ENCODE results near the gene NUP93.
A peak's percentile ranks its signal among the peaks of the same experiment; 100 is the strongest.

NUP93 gene

GRCh38 chr16:56691885-56692284 lies 38.0 kb upstream of the NUP93 start:
- in situ Hi-C loops (cut with HindIII; ENCODE audit: low pct_unique_long_range_greater_than_20kb, low sequenced_read_pairs) = no loop called here
- peak; percentile 4 to 89 for DNase-seq (ENCODE audit: low read depth in 1 of 2, low spot score in 1 of 2)

GRCh38 chr16:56695246-56695645 lies 34.7 kb upstream of the NUP93 start:
- no peak for DNase-seq (ENCODE audit: low read depth in 1 of 2, low spot score in 1 of 2)
- in situ Hi-C loops (cut with HindIII; ENCODE audit: low pct_unique_long_range_greater_than_20kb, low sequenced_read_pairs) = no loop called here
- TF ChIP-seq JUND (IDR thresholded peaks at IDR 0.05; ENCODE audit: low read depth) = no peak

More at GRCh38 chr16:56691885-56692284, 38.0 kb upstream of the NUP93 start:
- no peak for TF ChIP-seq JUND (IDR thresholded peaks at IDR 0.05; ENCODE audit: low read depth)

- in situ Hi-C loops (cut with HindIII; ENCODE audit: low pct_unique_long_range_greater_than_20kb, low sequenced_read_pairs) = no loop called here
- no peak for DNase-seq (ENCODE audit: low read depth in 1 of 2, low spot score in 1 of 2)
- TF ChIP-seq JUND (IDR thresholded peaks at IDR 0.05; ENCODE audit: low read depth) = no peak
Observed at GRCh38 chr16:56697456-56698155, 32.3 kb upstream of the NUP93 start.

DNA sequence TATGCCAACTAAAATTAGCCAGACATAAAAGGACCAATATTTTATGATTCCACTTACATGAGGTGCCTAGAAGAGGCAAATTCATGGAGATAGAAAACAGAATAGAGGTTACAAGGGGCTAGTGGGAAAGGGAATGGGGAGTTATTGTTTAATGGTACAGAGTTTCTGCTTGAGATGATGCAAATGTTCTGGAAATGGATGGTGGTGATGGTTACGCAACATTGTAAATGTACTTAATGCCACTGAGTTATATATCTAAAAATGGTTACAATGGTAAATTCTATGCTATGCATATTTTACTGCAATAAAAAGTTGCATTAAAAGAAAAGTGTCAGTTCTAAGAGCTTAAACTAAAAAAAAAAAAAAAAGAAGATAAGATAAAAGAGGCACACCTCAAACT lies 29.7 kb upstream of the NUP93 start:
- TF ChIP-seq JUND (IDR thresholded peaks at IDR 0.05; ENCODE audit: low read depth) = no peak
- in situ Hi-C loops (cut with HindIII; ENCODE audit: low pct_unique_long_range_greater_than_20kb, low sequenced_read_pairs) = no loop called here
- DNase-seq (ENCODE audit: low read depth in 1 of 2, low spot score in 1 of 2) = no peak

DNA sequence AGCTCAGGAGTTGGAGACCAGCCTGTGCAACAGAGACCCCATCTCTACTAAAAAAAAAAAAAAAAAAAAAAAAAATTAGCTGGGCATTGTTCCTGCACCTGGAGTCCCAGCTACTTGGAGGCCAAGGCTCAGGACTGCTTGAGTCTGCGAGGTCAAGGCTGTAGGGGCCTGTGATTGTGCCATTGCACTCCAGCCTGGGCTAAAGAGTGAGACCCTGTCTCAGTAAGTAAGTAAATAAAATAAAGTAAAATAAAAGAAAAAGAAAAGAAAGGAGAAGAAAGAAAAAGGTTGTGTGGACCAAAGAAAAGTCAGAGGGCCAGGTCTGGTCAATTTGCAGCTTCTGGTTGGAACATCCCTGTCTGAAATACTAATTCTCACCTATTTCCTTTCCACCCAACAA lies 29.3 kb upstream of the NUP93 start:
- TF ChIP-seq JUND (IDR thresholded peaks at IDR 0.05; ENCODE audit: low read depth) = no peak
- no peak for DNase-seq (ENCODE audit: low read depth in 1 of 2, low spot score in 1 of 2)
- in situ Hi-C loops (cut with HindIII; ENCODE audit: low pct_unique_long_range_greater_than_20kb, low sequenced_read_pairs) = no loop called here

GRCh38 chr16:56701534-56701933 lies 28.4 kb upstream of the NUP93 start:
- no peak for DNase-seq (ENCODE audit: low read depth in 1 of 2, low spot score in 1 of 2)
- TF ChIP-seq JUND (IDR thresholded peaks at IDR 0.05; ENCODE audit: low read depth) = no peak
- in situ Hi-C loops (cut with HindIII; ENCODE audit: low pct_unique_long_range_greater_than_20kb, low sequenced_read_pairs) = no loop called here

- no peak for DNase-seq (ENCODE audit: low read depth in 1 of 2, low spot score in 1 of 2)
- in situ Hi-C loops (cut with HindIII; ENCODE audit: low pct_unique_long_range_greater_than_20kb, low sequenced_read_pairs) = no loop called here
- TF ChIP-seq JUND (IDR thresholded peaks at IDR 0.05; ENCODE audit: low read depth) = no peak
Observed at GRCh38 chr16:56702836-56703235, 27.1 kb upstream of the NUP93 start.

GRCh38 chr16:56708525-56709442 lies 21.1 kb upstream of the NUP93 start:
- in situ Hi-C loops (cut with HindIII; ENCODE audit: low pct_unique_long_range_greater_than_20kb, low sequenced_read_pairs) = no loop called here
- DNase-seq (ENCODE audit: low read depth in 1 of 2, low spot score in 1 of 2) = no peak
- TF ChIP-seq JUND (IDR thresholded peaks at IDR 0.05; ENCODE audit: low read depth) = no peak

GRCh38 chr16:56709443-56710040 lies 20.4 kb upstream of the NUP93 start:
- DNase-seq (ENCODE audit: low read depth in 1 of 2, low spot score in 1 of 2) = no peak
- in situ Hi-C loops (cut with HindIII; ENCODE audit: low pct_unique_long_range_greater_than_20kb, low sequenced_read_pairs) = no loop called here
- no peak for TF ChIP-seq JUND (IDR thresholded peaks at IDR 0.05; ENCODE audit: low read depth)

- TF ChIP-seq JUND (IDR thresholded peaks at IDR 0.05; ENCODE audit: low read depth) = no peak
- no peak for DNase-seq (ENCODE audit: low read depth in 1 of 2, low spot score in 1 of 2)
- in situ Hi-C loops (cut with HindIII; ENCODE audit: low pct_unique_long_range_greater_than_20kb, low sequenced_read_pairs) = no loop called here
Observed at GRCh38 chr16:56710181-56710737, 19.7 kb upstream of the NUP93 start.

DNA sequence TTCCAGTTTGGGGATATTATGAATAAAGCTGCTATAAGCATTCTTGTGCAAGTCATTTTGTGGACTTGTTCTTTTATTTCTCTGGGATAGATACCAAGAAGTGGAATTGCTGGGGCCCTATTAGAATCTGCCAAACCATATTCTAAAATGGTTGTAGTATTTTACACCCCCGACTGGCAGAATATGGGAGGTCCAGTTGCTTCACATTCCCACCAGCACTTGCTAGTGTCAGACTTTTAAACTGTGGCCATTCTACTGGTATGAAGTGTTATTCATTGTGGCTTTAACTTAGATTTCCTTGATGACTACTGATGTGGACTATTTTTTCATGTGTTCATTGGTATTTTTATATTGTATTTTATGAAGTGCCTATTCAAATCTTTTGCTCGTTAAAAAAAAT lies 18.1 kb upstream of the NUP93 start:
- TF ChIP-seq JUND (IDR thresholded peaks at IDR 0.05; ENCODE audit: low read depth) = no peak
- no peak for DNase-seq (ENCODE audit: low read depth in 1 of 2, low spot score in 1 of 2)
- in situ Hi-C loops (cut with HindIII; ENCODE audit: low pct_unique_long_range_greater_than_20kb, low sequenced_read_pairs) = no loop called here

- in situ Hi-C loops (cut with HindIII; ENCODE audit: low pct_unique_long_range_greater_than_20kb, low sequenced_read_pairs) = no loop called here
- no peak for TF ChIP-seq JUND (IDR thresholded peaks at IDR 0.05; ENCODE audit: low read depth)
- no peak for DNase-seq (ENCODE audit: low read depth in 1 of 2, low spot score in 1 of 2)
Observed at GRCh38 chr16:56713794-56714193, 16.1 kb upstream of the NUP93 start.
